NT2/D1 (cell line): ENCODE data around the gene STARD9.
"Not testable (repeated sequence)": the region's sequence is repeated elsewhere in the genome, so short reads cannot be mapped to it uniquely, and the experiment has no call there.

Source experiments
- DNase-seq: peaks from one replicate; pipeline ENCODE4 v3.0.0-alpha.2; 2011; ENCODE audit warnings: low read depth, low spot score
- H3K27me3 ChIP-seq: 2 replicates; pipeline ENCODE4 v1.6.0; 2011; ENCODE audit warnings: mild to moderate bottlenecking; ENCODE audit not compliant: insufficient read length, insufficient read depth
- H3K36me3 ChIP-seq: 2 replicates; pipeline ENCODE4 v1.6.1; 2011; ENCODE audit warnings: mild to moderate bottlenecking, low read length, mixed read lengths; ENCODE audit not compliant: insufficient read depth, insufficient read length
- H3K4me1 ChIP-seq: 2 replicates; pipeline ENCODE4 v1.5.1; 2011; ENCODE audit not compliant: insufficient read depth, insufficient read length
- H3K4me3 ChIP-seq: 2 replicates; pipeline ENCODE4 v1.5.1; 2011; ENCODE audit warnings: low read depth; ENCODE audit not compliant: insufficient read length
- H3K9ac ChIP-seq: 2 replicates; pipeline ENCODE4 v1.6.0; 2011; ENCODE audit warnings: low read depth; ENCODE audit not compliant: insufficient read length
- H3K9me3 ChIP-seq: 2 replicates; pipeline ENCODE4 v1.5.1; 2011; ENCODE audit warnings: mild to moderate bottlenecking, low read length; ENCODE audit not compliant: insufficient read depth
- SUZ12 ChIP-seq: IDR thresholded peaks from 2 replicates; pipeline ENCODE4 v1.6.1; 2011; ENCODE audit not compliant: insufficient read length, insufficient read depth; ENCODE audit errors: extremely low read depth
- YY1 ChIP-seq: IDR thresholded peaks from 2 replicates; pipeline ENCODE4 v1.6.1; 2011; ENCODE audit not compliant: insufficient read length, insufficient read depth
- ZNF274 ChIP-seq: IDR thresholded peaks from 2 replicates; pipeline ENCODE4 v1.6.1; 2011; ENCODE audit warnings: mild to moderate bottlenecking, low read depth, low read length

STARD9 gene

GRCh38 chr15:42760759-42761158, 185.4 kb downstream of the STARD9 start:
- Histone ChIP-seq H3K4me1 (peaks cover 3% of the 10 kb centered on the region), H3K4me3 (no peak overlapping the region), H3K27me3 (no peaks in the 10 kb centered on the region), H3K9me3 (peaks cover 6% of the 10 kb centered on the region; the same call in 1 of the 2 replicates), H3K36me3 (no peaks in the 10 kb centered on the region), H3K9ac (no peak overlapping the region)
- no peak for DNase-seq
- TF ChIP-seq ZNF274 (no peak), SUZ12 (no peak), YY1 (no peak)

GRCh38 chr15:42761813-42762212, 186.4 kb downstream of the STARD9 start:
- H3K36me3 ChIP-seq, H3K9ac ChIP-seq, DNase-seq, H3K4me1 ChIP-seq, H3K9me3 ChIP-seq, H3K27me3 ChIP-seq, H3K4me3 ChIP-seq: not testable (repeated sequence)

- DNase-seq, H3K27me3 ChIP-seq, H3K9me3 ChIP-seq, H3K36me3 ChIP-seq, H3K4me1 ChIP-seq: not testable (repeated sequence)
- Histone ChIP-seq H3K4me3 (peak overlapping the region; percentile 6), H3K9ac (peak overlapping the region; percentile 42)
Measured at GRCh38 chr15:42764154-42764731, 188.8 kb downstream of the STARD9 start.

- H3K36me3 ChIP-seq, result not testable (repeated sequence)
Measured at GRCh38 chr15:42766109-42766508, 190.7 kb downstream of the STARD9 start.

More at GRCh38 chr15:42766109-42766508, 190.7 kb downstream of the STARD9 start:
- H3K9me3 ChIP-seq, DNase-seq, H3K4me1 ChIP-seq, H3K9ac ChIP-seq, H3K4me3 ChIP-seq, H3K27me3 ChIP-seq: not testable (repeated sequence)
